SJCRH30 (cell line): ENCODE data around the gene DMRT3. TPM values are rescaled to one million over a fixed set of nuclear protein-coding genes. Genes with fewer than 3 reads are reported as not detected.
"Not testable (repeated sequence)": the region's sequence is repeated elsewhere in the genome, so short reads cannot be mapped to it uniquely, and the experiment has no call there.

Source experiments
- DNase-seq, 2 experiments: peaks; one replicate each; pipeline ENCODE4 v3.0.0-alpha.2; 2015 to 2020
- H3K27ac ChIP-seq: fragments of 250-450 bp; sonication (Bioruptor Pico); 2 replicates; pipeline ENCODE4 v1.5.1; 2020; ENCODE audit warnings: mild to moderate bottlenecking, moderate library complexity
- H3K27me3 ChIP-seq: fragments of 250-450 bp; sonication (Bioruptor Pico); 2 replicates; pipeline ENCODE4 v1.5.1; 2020; ENCODE audit warnings: mild to moderate bottlenecking, moderate library complexity
- H3K36me3 ChIP-seq: fragments of 250-450 bp; sonication (Bioruptor Pico); 2 replicates; pipeline ENCODE4 v1.5.1; 2020; ENCODE audit warnings: mild to moderate bottlenecking, moderate library complexity
- H3K4me1 ChIP-seq: fragments of 250-450 bp; sonication (Bioruptor Pico); 2 replicates; pipeline ENCODE4 v1.5.1; 2020; ENCODE audit warnings: mild to moderate bottlenecking, moderate library complexity
- H3K4me3 ChIP-seq: fragments of 250-450 bp; sonication (Bioruptor Pico); 2 replicates; pipeline ENCODE4 v1.5.1; 2020; ENCODE audit warnings: mild to moderate bottlenecking, moderate library complexity
- H3K9me3 ChIP-seq: fragments of 250-450 bp; sonication (Bioruptor Pico); replicated peaks from 2 replicates; pipeline ENCODE4 v1.5.1; 2020; ENCODE audit warnings: mild to moderate bottlenecking, moderate library complexity
- total RNA-seq: library from RNA; depleted of rRNA; stranded (reverse); fragments of >200 nt; shearing (Covaris generic); gene quantifications from 2 replicates; pipeline ENCODE4 v1.2.3, GENCODE V29; 2014

Gene DMRT3
- total RNA-seq, 1 experiment from 2014 or later, result not detected

DNA sequence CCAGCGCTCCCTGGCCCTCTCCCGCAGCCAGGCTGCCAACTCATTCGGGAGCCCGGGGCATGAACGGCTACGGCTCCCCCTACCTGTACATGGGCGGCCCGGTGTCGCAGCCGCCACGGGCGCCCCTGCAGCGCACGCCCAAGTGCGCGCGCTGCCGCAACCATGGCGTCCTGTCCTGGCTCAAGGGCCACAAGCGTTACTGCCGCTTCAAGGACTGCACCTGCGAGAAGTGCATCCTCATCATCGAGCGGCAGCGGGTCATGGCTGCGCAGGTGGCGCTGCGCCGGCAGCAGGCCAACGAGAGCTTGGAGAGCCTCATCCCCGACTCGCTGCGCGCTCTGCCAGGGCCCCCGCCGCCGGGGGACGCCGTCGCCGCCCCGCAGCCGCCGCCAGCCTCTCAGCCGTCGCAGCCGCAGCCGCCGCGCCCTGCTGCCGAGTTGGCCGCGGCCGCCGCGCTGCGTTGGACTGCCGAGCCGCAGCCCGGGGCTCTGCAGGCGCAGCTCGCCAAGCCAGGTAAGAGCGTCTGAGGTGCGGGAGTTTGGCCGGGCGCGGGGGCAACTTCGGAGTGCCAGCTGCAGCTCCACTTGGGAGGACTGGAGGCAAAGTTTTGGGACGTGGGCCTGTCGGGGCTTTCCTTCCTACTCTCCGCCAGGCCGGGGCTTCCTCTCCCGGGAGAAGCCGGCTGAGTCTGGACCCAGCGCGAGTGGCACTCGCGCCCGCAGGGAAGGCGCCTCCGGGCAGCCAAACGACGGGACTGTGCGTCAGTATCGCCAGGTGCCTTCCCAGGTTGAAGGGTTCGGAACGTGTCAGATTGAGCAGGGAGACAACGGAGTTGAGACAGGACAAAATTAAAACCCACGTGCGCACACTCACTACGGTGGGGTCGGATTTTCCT lies 735 bp downstream of the DMRT3 start:
- Histone ChIP-seq H3K4me3 (no peak overlapping the region), H3K27me3 (0 out of 2 replicates have a peak, but pooled peaks cover 4% of the 10 kb centered on the region), H3K4me1 (no peaks in the 10 kb centered on the region), H3K27ac (no peak overlapping the region), H3K36me3 (no peaks in the 10 kb centered on the region), H3K9me3 (no peaks in the 10 kb centered on the region)
- no peak for DNase-seq

GRCh38 chr9:977838-978830 lies 1.7 kb downstream of the DMRT3 start:
- Histone ChIP-seq H3K4me1 (no peaks in the 10 kb centered on the region), H3K4me3 (no peak overlapping the region), H3K27me3 (peaks cover 7% of the 10 kb centered on the region; the same call in 1 of the 2 replicates), H3K27ac (no peak overlapping the region), H3K9me3 (no peaks in the 10 kb centered on the region), H3K36me3 (no peaks in the 10 kb centered on the region)
- no peak for DNase-seq

- no peak for DNase-seq
- H3K36me3 ChIP-seq, result no peaks in the 10 kb centered on the region
- no peaks in the 10 kb centered on the region for H3K4me1 ChIP-seq
- H3K27ac ChIP-seq, result no peak overlapping the region
- no peak overlapping the region for H3K4me3 ChIP-seq
- peaks cover 7% of the 10 kb centered on the region; the same call in 1 of the 2 replicates for H3K27me3 ChIP-seq
- no peaks in the 10 kb centered on the region for H3K9me3 ChIP-seq
These were observed 3.5 kb downstream of the DMRT3 start for GRCh38 chr9:979983-980382.

GRCh38 chr9:980640-981039 lies 4.2 kb downstream of the DMRT3 start:
- Histone ChIP-seq H3K4me1 (no peaks in the 10 kb centered on the region), H3K9me3 (no peaks in the 10 kb centered on the region), H3K4me3 (no peak overlapping the region), H3K27ac (no peak overlapping the region), H3K27me3 (peaks cover 12% of the 10 kb centered on the region; the same call in 1 of the 2 replicates), H3K36me3 (no peaks in the 10 kb centered on the region)
- DNase-seq, result no peak

- no peaks in the 10 kb centered on the region for H3K9me3 ChIP-seq
- DNase-seq, result no peak
- no peaks in the 10 kb centered on the region for H3K36me3 ChIP-seq
- H3K4me1 ChIP-seq, result no peaks in the 10 kb centered on the region
- no peak overlapping the region for H3K4me3 ChIP-seq
- no peak overlapping the region for H3K27ac ChIP-seq
- H3K27me3 ChIP-seq, result peaks cover 12% of the 10 kb centered on the region; the same call in 1 of the 2 replicates
These were observed 5.0 kb downstream of the DMRT3 start for GRCh38 chr9:981491-981898.

- Histone ChIP-seq H3K27me3 (peaks cover 12% of the 10 kb centered on the region; the same call in 1 of the 2 replicates), H3K27ac (no peak overlapping the region), H3K9me3 (no peaks in the 10 kb centered on the region), H3K4me3 (no peak overlapping the region), H3K4me1 (no peaks in the 10 kb centered on the region), H3K36me3 (no peaks in the 10 kb centered on the region)
- DNase-seq, result no peak
These were observed 6.2 kb downstream of the DMRT3 start for GRCh38 chr9:982394-983230.

DNA sequence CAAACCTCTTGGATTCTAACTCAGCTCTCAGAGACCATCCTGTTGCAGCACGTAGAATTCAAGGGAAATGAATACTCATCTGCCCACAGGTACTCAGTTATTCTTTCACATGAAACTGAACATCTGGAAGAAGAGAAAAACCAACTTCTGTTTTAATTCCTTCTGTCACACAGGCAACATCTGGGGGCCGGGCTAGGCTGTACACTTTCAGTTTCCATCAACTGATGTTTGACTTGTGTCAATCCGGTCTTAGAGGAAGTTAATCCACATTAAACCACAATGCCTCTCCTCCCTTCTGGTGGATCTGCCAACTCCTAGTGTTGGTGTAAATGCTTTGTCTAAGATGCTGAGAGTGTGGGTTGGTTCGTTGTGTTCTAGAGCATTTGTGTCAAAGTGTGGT lies 17.6 kb downstream of the DMRT3 start:
- DNase-seq, result no peak

GRCh38 chr9:995192-995591 lies 18.7 kb downstream of the DMRT3 start:
- Histone ChIP-seq H3K9me3 (0 out of 2 replicates have a peak, but pooled peaks cover 2% of the 10 kb centered on the region), H3K36me3 (no peaks in the 10 kb centered on the region), H3K27ac (peak overlapping the region; percentile 45), H3K27me3 (no peaks in the 10 kb centered on the region), H3K4me1 (peaks cover 18% of the 10 kb centered on the region), H3K4me3 (no peak overlapping the region)
- DNase-seq, result no peak

More for the DNA sequence above, 17.6 kb downstream of the DMRT3 start:
- H3K36me3 ChIP-seq, result no peaks in the 10 kb centered on the region
- H3K9me3 ChIP-seq, result 0 out of 2 replicates have a peak, but pooled peaks cover 2% of the 10 kb centered on the region
- H3K27me3 ChIP-seq, result no peaks in the 10 kb centered on the region
- H3K27ac ChIP-seq, result no peak overlapping the region
- H3K4me1 ChIP-seq, result peaks cover 18% of the 10 kb centered on the region
- H3K4me3 ChIP-seq, result no peak overlapping the region

DNA sequence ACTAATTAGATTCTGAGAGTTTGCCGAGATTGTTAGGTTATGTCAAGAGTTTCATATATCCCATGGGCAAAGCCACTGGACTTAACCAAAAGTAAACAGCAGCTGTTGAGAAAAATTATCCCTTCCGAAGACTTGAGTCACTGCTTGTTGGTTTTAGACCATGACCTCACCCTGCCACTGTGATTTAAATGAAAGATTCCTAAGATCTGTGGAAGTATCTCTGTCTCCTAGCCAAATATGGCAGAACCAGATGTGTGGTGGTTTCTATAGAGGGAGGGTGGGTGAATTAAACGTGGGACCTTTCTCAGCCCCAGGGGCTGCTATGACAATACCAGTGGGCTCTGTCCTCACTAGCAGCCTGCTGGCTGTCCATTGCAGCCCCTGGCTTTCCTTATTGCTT lies 19.3 kb downstream of the DMRT3 start:
- Histone ChIP-seq H3K9me3 (0 out of 2 replicates have a peak, but pooled peaks cover 2% of the 10 kb centered on the region), H3K27me3 (no peaks in the 10 kb centered on the region), H3K36me3 (no peaks in the 10 kb centered on the region), H3K4me3 (no peak overlapping the region), H3K4me1 (peaks cover 18% of the 10 kb centered on the region), H3K27ac (peak overlapping the region; percentile 45)
- peak; percentile 74 to 92 for DNase-seq

DNA sequence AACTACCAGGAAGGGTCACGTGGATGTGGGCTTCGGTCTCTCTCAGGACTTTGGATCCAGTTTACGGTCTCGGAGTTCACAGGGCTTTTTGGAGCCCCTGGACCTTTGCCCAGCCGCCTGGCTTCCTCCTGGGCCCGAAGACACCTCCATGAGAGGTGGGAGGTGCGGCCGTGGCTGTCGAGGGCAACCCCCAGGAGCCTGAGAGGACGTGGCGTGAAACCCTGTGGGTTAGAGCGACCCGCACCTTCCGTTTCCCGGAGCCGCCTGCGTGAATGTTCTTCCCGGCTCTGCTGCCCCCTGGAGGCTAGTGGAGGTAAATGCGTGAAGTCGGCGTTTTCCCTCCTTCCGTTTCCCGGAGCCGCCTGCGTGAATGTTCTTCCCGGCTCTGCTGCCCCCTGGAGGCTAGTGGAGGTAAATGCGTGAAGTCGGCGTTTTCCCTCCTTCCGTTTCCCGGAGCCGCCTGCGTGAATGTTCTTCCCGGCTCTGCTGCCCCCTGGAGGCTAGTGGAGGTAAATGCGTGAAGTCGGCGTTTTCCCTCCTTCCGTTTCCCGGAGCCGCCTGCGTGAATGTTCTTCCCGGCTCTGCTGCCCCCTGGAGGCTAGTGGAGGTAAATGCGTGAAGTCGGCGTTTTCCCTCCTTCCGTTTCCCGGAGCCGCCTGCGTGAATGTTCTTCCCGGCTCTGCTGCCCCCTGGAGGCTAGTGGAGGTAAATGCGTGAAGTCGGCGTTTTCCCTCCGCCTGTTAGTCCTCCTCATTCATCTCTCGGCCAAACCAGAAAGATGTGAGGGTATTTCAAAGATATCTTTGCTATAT lies 22.1 kb downstream of the DMRT3 start:
- H3K9me3 ChIP-seq, H3K27me3 ChIP-seq, H3K27ac ChIP-seq, H3K36me3 ChIP-seq, DNase-seq, H3K4me3 ChIP-seq: not testable (repeated sequence)
- peaks cover 18% of the 10 kb centered on the region for H3K4me1 ChIP-seq

DNA sequence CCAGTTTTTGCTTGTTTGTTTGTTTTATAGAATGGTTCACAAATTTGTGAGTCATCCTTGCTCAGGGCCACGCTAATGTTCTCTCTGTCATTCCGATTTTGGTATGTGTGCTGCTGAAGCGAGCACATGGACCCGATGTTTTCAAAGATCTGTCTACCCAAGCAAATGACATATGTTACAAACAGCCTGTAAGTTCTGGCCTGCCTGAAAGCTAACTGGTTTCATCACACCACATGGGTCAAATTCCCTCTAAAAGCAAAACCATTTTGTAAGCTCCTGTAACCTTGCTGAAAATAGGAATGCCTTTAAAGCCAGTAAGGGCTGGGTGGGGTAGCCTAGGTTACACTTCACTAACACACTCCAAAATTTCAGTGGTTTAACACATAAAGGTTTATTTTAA lies 25.4 kb downstream of the DMRT3 start:
- Histone ChIP-seq H3K4me3 (no peak overlapping the region), H3K9me3 (0 out of 2 replicates have a peak, but pooled peaks cover 2% of the 10 kb centered on the region), H3K27me3 (no peaks in the 10 kb centered on the region), H3K27ac (no peak overlapping the region), H3K36me3 (no peaks in the 10 kb centered on the region), H3K4me1 (peaks cover under 1% of the 10 kb centered on the region)
- DNase-seq, result no peak

- Histone ChIP-seq H3K27me3 (no peaks in the 10 kb centered on the region), H3K9me3 (0 out of 2 replicates have a peak, but pooled peaks cover 2% of the 10 kb centered on the region), H3K27ac (no peak overlapping the region), H3K4me3 (no peak overlapping the region), H3K36me3 (no peaks in the 10 kb centered on the region), H3K4me1 (peaks cover 8% of the 10 kb centered on the region)
- no peak for DNase-seq
These were observed 26.2 kb downstream of the DMRT3 start for GRCh38 chr9:1002678-1003077.

DNA sequence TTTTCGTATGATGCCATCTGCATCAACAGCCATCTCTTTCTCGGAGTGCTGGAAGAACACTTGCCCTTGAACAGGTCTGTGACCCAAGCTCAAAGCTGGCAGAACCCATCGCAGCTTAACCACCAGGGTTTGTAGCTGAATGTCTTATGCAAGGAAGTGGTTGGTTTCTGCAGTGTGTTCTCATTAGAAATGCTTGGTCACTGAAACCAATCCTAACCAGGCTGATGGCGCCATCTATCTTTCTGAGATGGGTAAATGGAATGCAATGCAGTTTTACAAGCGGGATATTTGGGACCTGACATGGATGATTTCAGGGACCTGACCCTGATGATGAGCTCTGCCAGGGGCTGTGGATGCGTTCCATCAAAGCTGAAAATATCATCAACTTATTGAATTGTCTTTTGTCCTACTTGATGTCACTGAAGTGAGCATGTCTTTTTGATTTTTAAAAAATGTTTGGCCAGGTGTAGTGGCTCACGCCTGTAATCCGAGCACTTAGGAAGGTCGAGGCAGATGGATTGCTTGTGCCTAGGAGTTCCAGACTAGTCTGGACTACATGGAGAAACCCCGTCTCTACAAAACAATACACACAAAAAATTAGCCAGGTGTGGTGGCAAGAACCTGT lies 28.7 kb downstream of the DMRT3 start:
- no peak overlapping the region for H3K27ac ChIP-seq
- no peaks in the 10 kb centered on the region for H3K9me3 ChIP-seq
- no peaks in the 10 kb centered on the region for H3K36me3 ChIP-seq
- H3K27me3 ChIP-seq, result no peaks in the 10 kb centered on the region
- H3K4me1 ChIP-seq, result peaks cover 21% of the 10 kb centered on the region
- no peak overlapping the region for H3K4me3 ChIP-seq
- DNase-seq, result peak; percentile 55 to 85
